Loucy (cell line): ENCODE measurements around the gene TGFBR3.

Source experiments
- H2AFZ ChIP-seq: fragments of 200-600 bp; sonication (generic); 2 replicates; pipeline ENCODE4 v1.6.0; 2016; ENCODE audit warnings: antibody characterized with exemption, mild to moderate bottlenecking, low read length, moderate library complexity
- H3F3A ChIP-seq: fragments of 200-600 bp; 2 replicates; pipeline ENCODE4 v1.6.0; 2016; ENCODE audit warnings: antibody characterized with exemption, low read depth, mild to moderate bottlenecking
- H3K27me3 ChIP-seq: fragments of 200-600 bp; sonication (generic); 2 replicates; pipeline ENCODE4 v1.6.1; 2014; ENCODE audit warnings: low read length, mild to moderate bottlenecking; ENCODE audit not compliant: insufficient read depth, poor library complexity, severe bottlenecking
- H3K36me3 ChIP-seq: fragments of 200-600 bp; sonication (generic); 2 replicates; pipeline ENCODE4 v1.6.1; 2016; ENCODE audit warnings: low read length; ENCODE audit not compliant: insufficient read depth
- H3K4me1 ChIP-seq: fragments of 200-600 bp; sonication (generic); 2 replicates; pipeline ENCODE4 v1.5.1; 2014; ENCODE audit warnings: low read length, mild to moderate bottlenecking; ENCODE audit not compliant: insufficient read depth, poor library complexity, severe bottlenecking
- H3K4me2 ChIP-seq: fragments of 200-600 bp; sonication (generic); 2 replicates; pipeline ENCODE4 v1.6.0; 2014; ENCODE audit warnings: antibody characterized with exemption, low read length, low read depth, mild to moderate bottlenecking; ENCODE audit not compliant: poor library complexity, severe bottlenecking
- H3K4me3 ChIP-seq: fragments of 200-600 bp; sonication (generic); 2 replicates; pipeline ENCODE4 v1.5.1; 2014; ENCODE audit warnings: low read length, mild to moderate bottlenecking, mixed read lengths; ENCODE audit not compliant: poor library complexity, severe bottlenecking
- H3K79me2 ChIP-seq: fragments of 200-600 bp; sonication (generic); 2 replicates; pipeline ENCODE4 v1.6.1; 2014; ENCODE audit warnings: low read length; ENCODE audit not compliant: insufficient read depth
- H3K9ac ChIP-seq: fragments of 200-600 bp; sonication (generic); 2 replicates; pipeline ENCODE4 v1.6.0; 2014; ENCODE audit warnings: mild to moderate bottlenecking, low read depth, low read length, moderate library complexity; ENCODE audit not compliant: poor library complexity, severe bottlenecking
- H3K9me2 ChIP-seq: fragments of 200-600 bp; sonication (generic); replicated peaks from 2 replicates; pipeline ENCODE4 v1.6.1; 2016; ENCODE audit warnings: low read depth, low read length, mixed read lengths
- H3K9me3 ChIP-seq: fragments of 200-600 bp; sonication (generic); 2 replicates; pipeline ENCODE4 v1.6.1; 2014; ENCODE audit warnings: mild to moderate bottlenecking, antibody characterized with exemption, low read length, low read depth; ENCODE audit not compliant: insufficient read depth
- H4K20me1 ChIP-seq: fragments of 200-600 bp; sonication (generic); 2 replicates; pipeline ENCODE4 v1.6.0; 2014; ENCODE audit warnings: antibody characterized with exemption, low read length, mild to moderate bottlenecking; ENCODE audit not compliant: insufficient read depth, poor library complexity, severe bottlenecking
- EZH2phosphoT487 ChIP-seq: fragments of 200-600 bp; IDR thresholded peaks from 2 replicates; pipeline ENCODE4 v1.6.1; 2018; ENCODE audit warnings: antibody characterized with exemption, mild to moderate bottlenecking, moderate library complexity, borderline replicate concordance
- TF ChIP-seq, protein P1 (sequence below): fragments of 200-600 bp; sonication (generic); conservative IDR thresholded peaks from 2 replicates; pipeline ENCODE4 v1.5.1; 2014; ENCODE audit warnings: mild to moderate bottlenecking, antibody characterized with exemption, low read length

The TGFBR3 gene

DNA sequence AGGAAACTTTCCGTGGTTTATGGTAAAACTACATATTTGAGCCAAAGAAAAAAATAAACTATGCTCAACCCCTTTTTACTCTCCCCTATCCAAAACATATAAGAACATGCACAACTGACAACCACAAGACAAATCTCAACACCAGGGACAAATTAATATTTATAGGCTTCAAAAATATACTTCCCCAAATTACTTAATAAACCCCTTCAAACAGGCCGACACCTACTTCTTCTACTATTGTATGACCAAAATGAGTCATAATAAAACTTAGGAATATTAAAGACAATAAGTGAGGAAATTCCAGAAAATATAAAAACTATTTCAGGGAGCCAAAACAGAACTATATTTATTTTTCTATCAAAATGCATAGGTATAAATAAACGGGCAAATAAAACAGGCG is 71.5 kb downstream of the TGFBR3 start:
- Histone ChIP-seq H3K27me3 (no peaks in the 10 kb centered on the region), H3K79me2 (no peaks in the 10 kb centered on the region), H2AFZ (no peak overlapping the region), H3K9me3 (no peaks in the 10 kb centered on the region), H3K9ac (no peak overlapping the region), H3K4me1 (no peaks in the 10 kb centered on the region), H3K4me2 (no peak overlapping the region), H4K20me1 (no peaks in the 10 kb centered on the region), H3F3A (no peaks in the 10 kb centered on the region), H3K9me2 (no peaks in the 10 kb centered on the region), H3K36me3 (no peaks in the 10 kb centered on the region), H3K4me3 (no peak overlapping the region)
- TF ChIP-seq, protein P1, sequence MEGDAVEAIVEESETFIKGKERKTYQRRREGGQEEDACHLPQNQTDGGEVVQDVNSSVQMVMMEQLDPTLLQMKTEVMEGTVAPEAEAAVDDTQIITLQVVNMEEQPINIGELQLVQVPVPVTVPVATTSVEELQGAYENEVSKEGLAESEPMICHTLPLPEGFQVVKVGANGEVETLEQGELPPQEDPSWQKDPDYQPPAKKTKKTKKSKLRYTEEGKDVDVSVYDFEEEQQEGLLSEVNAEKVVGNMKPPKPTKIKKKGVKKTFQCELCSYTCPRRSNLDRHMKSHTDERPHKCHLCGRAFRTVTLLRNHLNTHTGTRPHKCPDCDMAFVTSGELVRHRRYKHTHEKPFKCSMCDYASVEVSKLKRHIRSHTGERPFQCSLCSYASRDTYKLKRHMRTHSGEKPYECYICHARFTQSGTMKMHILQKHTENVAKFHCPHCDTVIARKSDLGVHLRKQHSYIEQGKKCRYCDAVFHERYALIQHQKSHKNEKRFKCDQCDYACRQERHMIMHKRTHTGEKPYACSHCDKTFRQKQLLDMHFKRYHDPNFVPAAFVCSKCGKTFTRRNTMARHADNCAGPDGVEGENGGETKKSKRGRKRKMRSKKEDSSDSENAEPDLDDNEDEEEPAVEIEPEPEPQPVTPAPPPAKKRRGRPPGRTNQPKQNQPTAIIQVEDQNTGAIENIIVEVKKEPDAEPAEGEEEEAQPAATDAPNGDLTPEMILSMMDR = no peak
- TF ChIP-seq EZH2phosphoT487 = no peak

DNA sequence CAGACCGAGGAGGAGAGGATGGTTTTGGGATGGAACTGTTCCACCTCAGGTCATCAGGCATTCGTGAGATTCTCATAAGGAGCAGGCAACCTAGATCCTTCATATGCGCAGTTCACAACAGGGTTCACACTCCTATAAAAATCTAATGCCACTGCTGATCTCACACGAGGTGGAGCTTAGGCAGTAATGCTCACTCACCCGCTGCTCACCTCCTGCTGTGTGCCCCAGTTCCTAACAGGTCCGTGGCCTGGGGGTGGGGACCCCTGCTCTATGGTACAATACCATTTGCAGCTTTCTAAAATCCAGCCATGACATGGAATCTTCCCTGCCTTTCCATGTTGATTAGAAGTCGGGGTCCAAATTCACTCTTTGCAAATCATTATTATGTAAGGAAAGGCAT is 72.1 kb downstream of the TGFBR3 start:
- H3K4me1 ChIP-seq = peaks cover 4% of the 10 kb centered on the region
- no peaks in the 10 kb centered on the region for H3K9me3 ChIP-seq
- no peak overlapping the region for H2AFZ ChIP-seq
- H3F3A ChIP-seq = no peaks in the 10 kb centered on the region
- no peaks in the 10 kb centered on the region for H3K9me2 ChIP-seq
- no peaks in the 10 kb centered on the region for H3K27me3 ChIP-seq
- TF ChIP-seq, protein P1 = no peak
- no peak for TF ChIP-seq EZH2phosphoT487
- H3K4me3 ChIP-seq = no peak overlapping the region
- no peak overlapping the region for H3K9ac ChIP-seq
- no peaks in the 10 kb centered on the region for H4K20me1 ChIP-seq
- H3K36me3 ChIP-seq = no peaks in the 10 kb centered on the region
- H3K79me2 ChIP-seq = no peaks in the 10 kb centered on the region
- H3K4me2 ChIP-seq = no peak overlapping the region

DNA sequence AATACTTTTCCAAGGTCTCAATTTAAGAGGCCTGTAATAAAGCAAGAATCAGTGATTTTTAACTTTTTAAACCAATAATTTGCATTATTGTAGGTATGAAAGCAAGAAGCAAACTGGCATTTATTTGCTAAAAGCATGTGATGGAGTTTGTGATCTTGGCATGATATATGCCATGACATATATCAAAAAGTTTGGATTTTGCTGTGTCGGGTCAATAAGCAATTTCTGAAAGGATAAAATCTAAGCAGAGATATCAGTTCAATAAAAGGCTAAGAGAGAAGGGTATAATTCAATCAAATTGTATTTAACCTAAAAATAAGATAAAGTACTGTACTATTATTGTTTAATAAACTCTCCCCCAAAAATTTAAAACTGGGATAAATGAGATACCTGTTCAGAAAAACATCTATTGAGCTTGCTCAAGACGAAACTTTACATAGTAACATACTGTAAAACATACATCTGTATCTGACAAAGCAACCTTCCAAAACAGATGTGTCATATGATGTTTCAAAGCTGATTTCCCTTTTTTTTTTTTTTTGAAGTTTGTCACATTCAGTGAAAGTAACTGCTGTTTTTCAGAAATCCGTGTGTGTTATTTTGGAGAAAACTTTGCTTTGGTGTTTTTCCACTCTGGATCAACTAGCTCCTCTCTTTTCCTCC is 74.5 kb downstream of the TGFBR3 start:
- H3K9ac ChIP-seq = no peak overlapping the region
- H3K27me3 ChIP-seq = no peaks in the 10 kb centered on the region
- peaks cover 4% of the 10 kb centered on the region for H3K4me1 ChIP-seq
- H4K20me1 ChIP-seq = no peaks in the 10 kb centered on the region
- H3K4me3 ChIP-seq = no peak overlapping the region
- H3K9me2 ChIP-seq = no peaks in the 10 kb centered on the region
- no peaks in the 10 kb centered on the region for H3K79me2 ChIP-seq
- no peaks in the 10 kb centered on the region for H3K36me3 ChIP-seq
- TF ChIP-seq EZH2phosphoT487 = no peak
- TF ChIP-seq, protein P1 = no peak
- no peaks in the 10 kb centered on the region for H3F3A ChIP-seq
- H3K9me3 ChIP-seq = no peaks in the 10 kb centered on the region
- H2AFZ ChIP-seq = no peak overlapping the region
- no peak overlapping the region for H3K4me2 ChIP-seq
